ENCODE data around the gene ETFDH. TPM values are rescaled to one million over a fixed set of nuclear protein-coding genes. Genes with fewer than 3 reads are reported as not detected.
"Not testable (repeated sequence)": the region's sequence is repeated elsewhere in the genome, so short reads cannot be mapped to it uniquely, and the experiment has no call there.

Gene ETFDH
- 26.2 TPM for total RNA-seq

GRCh38 chr4:158671915-158672806 is at the start of gene ETFDH:
Gene ETFDH, plus strand, starts transcription at chr4:158672296. Its CDS starts 161 bp downstream, at chr4:158672457.
- peak; percentile 100 for DNase-seq

- no peak for DNase-seq
These were observed 47.1 kb upstream of the ETFDH start for GRCh38 chr4:158624889-158625478.

GRCh38 chr4:158625544-158625943 is 46.6 kb upstream of the ETFDH start:
- DNase-seq, result no peak

- DNase-seq, result no peak
These were observed 41.2 kb upstream of the ETFDH start for GRCh38 chr4:158630893-158631292.

GRCh38 chr4:158636619-158637018 is 35.5 kb upstream of the ETFDH start:
- DNase-seq, result no peak

- no peak for DNase-seq
These were observed 27.7 kb upstream of the ETFDH start for GRCh38 chr4:158644356-158644755.

GRCh38 chr4:158644760-158645159 is 27.3 kb upstream of the ETFDH start:
- no peak for DNase-seq

GRCh38 chr4:158649111-158649680 is 22.9 kb upstream of the ETFDH start:
- DNase-seq, result no peak

GRCh38 chr4:158652920-158653319 is 19.2 kb upstream of the ETFDH start:
- DNase-seq, result no peak

- DNase-seq, result no peak
These were observed 15.7 kb upstream of the ETFDH start for GRCh38 chr4:158656439-158656838.

GRCh38 chr4:158657291-158657690 is 14.8 kb upstream of the ETFDH start:
- no peak for DNase-seq

- DNase-seq, result not testable (repeated sequence)
These were observed 8.8 kb upstream of the ETFDH start for GRCh38 chr4:158663255-158663654.

GRCh38 chr4:158663707-158664625 is 8.1 kb upstream of the ETFDH start:
- not testable (repeated sequence) for DNase-seq

GRCh38 chr4:158664806-158665205 is 7.3 kb upstream of the ETFDH start:
- no peak for DNase-seq

GRCh38 chr4:158666892-158667291 is 5.2 kb upstream of the ETFDH start:
- DNase-seq, result no peak

GRCh38 chr4:158667651-158668198 is 4.4 kb upstream of the ETFDH start:
- no peak for DNase-seq

- no peak for DNase-seq
These were observed 2.8 kb upstream of the ETFDH start for GRCh38 chr4:158669310-158669709.

GRCh38 chr4:158670975-158671664 is 976 bp upstream of the ETFDH start:
- peak; percentile 30 for DNase-seq

- no peak for DNase-seq
These were observed 506 bp upstream of the ETFDH start, which contains the start of gene C4orf46 for GRCh38 chr4:158671665-158671914. Gene C4orf46, minus strand, starts transcription at chr4:158671887. Its CDS starts 86 bp downstream, at chr4:158671801.

GRCh38 chr4:158673633-158674032 is 1.5 kb downstream of the ETFDH start:
- no peak for DNase-seq

GRCh38 chr4:158676076-158676475 is 4.0 kb downstream of the ETFDH start:
- DNase-seq, result no peak

- DNase-seq, result no peak
These were observed 6.7 kb downstream of the ETFDH start for GRCh38 chr4:158678767-158679166.
